Keratinocyte (primary cell): ENCODE data around the gene AFMID.

ENCODE experiments used
- CTCF ChIP-seq, 3 experiments: IDR thresholded peaks in 1 of 3; conservative IDR thresholded peaks in 1 of 3; optimal IDR thresholded peaks in 1 of 3; 2 replicates in 2 of 3; 3 replicates in 1 of 3; pipeline versions ENCODE3 to v1.5.1; 2011; ENCODE audit warnings: low read length in 3 of 3, mild to moderate bottlenecking in 3 of 3, moderate library complexity in 2 of 3, control low read depth in 1 of 3, inconsistent platforms in 1 of 3; ENCODE audit not compliant: insufficient read depth in 2 of 3; ENCODE audit errors: extremely low read depth in 1 of 3
- EZH2 ChIP-seq: IDR thresholded peaks from one replicate; pipeline ENCODE4 v1.6.1; 2012; ENCODE audit warnings: inconsistent platforms, mild to moderate bottlenecking, low read length, moderate library complexity

DNA sequence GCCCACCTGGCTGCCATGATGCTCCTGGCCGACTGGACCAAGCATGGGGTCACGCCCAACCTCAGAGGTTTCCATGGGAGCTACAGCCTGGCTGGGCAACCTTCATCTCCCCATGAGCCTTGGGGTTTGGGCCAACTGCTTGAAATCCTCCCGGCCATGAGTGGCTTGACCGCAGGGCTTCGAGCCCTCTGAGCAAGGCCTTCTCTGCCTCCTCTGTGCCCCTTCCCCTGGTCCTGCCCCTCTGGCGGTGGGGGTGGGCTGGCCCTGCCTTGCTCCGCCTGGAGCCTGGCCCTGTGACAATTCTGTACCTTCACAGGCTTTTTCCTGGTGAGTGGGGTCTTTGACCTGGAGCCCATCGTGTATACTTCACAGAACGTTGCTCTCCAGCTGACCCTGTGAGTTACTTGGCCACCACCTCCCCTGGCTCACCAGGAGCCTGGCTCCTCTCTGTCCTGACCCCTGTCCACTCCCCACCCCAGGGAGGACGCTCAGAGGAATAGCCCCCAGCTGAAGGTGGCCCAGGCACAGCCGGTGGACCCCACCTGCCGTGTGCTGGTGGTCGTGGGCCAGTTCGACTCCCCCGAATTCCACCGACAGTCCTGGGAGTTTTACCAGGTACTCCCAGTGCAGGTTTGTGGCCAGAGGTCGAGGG is 18.1 kb downstream of the AFMID start:
- TF ChIP-seq EZH2 = no peak
- no peak for TF ChIP-seq CTCF (optimal IDR thresholded peaks at IDR 0.05 in 1 of 3, IDR thresholded peaks at IDR 0.05 in 1 of 3, conservative IDR thresholded peaks at IDR 0.05 in 1 of 3; ENCODE audit: extremely low read depth in 1 of 3, insufficient read depth in 2 of 3, low read length in 3 of 3)
